ENCODE measurements around the gene OSBPL3.

The OSBPL3 gene

DNA sequence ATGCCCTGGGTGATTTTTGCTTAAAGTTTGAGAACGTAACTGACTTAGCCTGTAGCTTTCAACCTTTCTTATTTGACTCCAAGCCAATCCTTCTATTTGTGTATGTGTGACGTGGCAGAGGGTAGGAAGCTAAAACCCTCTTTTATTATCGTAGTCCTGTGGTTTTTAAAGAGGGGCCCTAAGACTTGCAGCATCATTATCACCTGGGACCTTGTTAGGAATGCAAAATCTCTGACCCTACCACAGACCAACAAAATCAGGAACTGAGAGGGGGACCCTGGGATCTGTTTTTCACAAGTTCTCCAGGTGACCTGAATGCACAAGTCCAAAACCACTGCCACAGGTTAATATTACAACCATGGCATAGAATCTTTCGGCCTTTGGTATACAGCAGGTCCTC, 80.1 kb downstream of the OSBPL3 start:
- H3K4me3 ChIP-seq (ENCODE audit: low read depth, low read length) = no peak overlapping the region

DNA sequence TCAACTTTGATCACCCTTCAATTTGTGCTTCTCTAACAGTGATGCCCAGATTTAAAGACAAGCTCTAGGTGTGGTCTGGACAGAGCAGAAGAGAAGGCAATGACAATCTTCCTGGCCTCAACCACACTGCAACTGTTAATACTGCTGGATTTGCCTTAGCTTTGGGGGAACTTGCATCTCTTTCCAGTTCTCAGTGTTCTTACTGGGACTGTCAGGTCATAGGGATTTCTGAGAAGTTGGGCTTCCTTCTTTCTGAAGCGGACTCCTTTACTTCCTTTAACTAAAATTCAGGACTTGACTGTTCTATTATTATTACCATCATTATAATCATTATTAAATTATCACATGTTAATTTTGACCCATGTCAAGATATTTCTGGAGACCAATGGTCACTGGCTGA, 80.8 kb downstream of the OSBPL3 start:
- H3K4me3 ChIP-seq (ENCODE audit: low read depth, low read length) = no peak overlapping the region

DNA sequence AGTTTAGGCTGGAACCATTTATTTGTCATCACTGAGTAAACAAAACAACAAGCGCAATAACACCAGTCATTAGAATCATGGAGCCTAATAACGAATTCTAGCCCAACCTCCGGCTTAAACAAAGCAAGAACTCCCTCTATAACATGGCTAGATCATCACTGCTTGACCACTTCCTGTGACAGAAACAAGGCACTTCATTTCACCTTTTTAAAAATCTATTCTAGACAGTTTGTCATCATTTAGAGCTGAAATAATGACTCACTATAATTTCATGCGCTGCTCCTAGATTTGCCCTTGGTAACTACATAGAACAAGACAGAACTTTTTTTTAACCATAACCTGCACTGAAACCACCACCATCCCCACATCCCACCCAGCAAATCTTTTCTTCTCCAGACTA, 81.3 kb downstream of the OSBPL3 start:
- H3K4me3 ChIP-seq (ENCODE audit: low read depth, low read length) = no peak overlapping the region

DNA sequence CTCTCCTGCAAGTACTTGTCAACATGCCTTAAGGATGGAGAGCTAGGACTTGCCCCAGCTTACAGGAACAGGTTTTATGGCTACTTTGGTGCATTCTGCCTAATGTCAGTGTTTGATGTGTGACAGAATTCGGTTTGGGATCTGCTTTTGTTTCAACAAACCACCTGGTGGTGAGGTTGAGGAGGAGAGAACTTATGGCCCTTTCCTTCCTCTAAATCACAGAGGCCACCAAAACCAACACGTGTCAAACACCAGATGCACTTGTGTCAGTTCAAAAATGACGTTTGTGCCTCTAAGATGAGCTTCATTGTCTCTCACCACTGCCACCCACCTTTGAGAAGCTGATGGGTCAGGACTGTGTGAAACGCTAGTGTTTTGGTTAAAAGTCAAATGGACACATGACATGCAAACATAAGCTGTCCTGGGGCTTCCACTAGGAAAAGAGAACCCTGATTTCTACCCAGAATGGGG, 83.9 kb downstream of the OSBPL3 start:
- no peak overlapping the region for H3K4me3 ChIP-seq (ENCODE audit: low read depth, low read length)

DNA sequence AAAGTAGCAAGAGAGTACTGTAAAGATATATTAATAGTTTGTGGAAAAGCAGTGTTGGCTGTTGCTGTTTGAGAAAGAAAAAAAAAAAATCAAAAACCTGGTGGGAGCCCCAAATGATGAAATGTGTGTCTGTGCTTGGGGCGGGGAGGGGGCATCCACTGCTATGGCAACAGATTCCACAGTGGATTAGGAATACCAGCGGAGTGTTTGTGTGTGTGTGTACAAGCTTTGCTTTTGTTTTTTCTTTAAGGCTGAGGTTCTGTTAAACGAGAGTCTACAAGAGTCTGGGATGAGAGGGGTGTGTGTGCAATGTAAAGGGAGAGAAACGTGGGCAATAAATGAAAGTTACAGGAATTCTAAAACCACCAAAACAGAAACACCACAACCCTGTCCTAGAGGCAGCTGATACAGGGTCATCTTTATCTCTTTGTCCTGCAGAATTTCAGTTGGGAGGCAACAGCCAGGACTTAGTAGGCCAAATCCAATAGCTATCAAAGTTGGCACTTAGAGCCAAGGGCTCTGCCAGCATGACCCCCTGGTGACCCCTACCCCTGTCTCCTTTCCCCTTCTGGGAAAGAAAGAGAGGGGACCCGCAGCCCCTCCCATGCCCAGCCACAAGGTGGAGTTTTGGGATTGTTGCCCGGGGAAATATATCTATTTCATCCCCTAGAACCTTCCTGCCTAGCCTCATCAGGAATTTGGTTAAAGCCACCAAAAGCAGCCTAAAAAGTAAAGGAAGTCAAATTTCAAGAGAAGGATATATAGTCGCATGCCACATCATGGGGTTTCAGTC, 85.4 kb downstream of the OSBPL3 start:
- H3K4me3 ChIP-seq (ENCODE audit: low read depth, low read length) = no peak overlapping the region

DNA sequence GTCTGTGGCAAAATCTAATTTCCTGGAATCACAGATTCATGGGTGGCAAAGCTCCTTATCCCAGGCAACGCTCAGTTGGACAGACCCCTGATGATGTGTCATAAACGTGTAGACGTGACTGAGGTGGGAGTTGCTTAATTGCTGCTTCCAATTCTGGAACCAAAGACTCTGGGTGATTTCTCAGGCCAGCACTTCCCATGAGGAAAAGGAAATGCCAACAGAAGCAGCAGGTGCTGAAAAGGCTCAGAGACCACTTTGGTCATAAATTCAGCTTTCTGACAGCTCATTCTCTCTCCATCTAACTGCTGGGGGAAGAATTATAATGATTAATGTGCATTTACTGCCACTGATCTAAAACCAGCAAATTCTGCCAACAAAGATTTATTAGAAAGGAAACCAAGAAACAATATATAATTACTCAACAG, 88.7 kb downstream of the OSBPL3 start:
- H3K4me3 ChIP-seq (ENCODE audit: low read depth, low read length) = no peak overlapping the region

DNA sequence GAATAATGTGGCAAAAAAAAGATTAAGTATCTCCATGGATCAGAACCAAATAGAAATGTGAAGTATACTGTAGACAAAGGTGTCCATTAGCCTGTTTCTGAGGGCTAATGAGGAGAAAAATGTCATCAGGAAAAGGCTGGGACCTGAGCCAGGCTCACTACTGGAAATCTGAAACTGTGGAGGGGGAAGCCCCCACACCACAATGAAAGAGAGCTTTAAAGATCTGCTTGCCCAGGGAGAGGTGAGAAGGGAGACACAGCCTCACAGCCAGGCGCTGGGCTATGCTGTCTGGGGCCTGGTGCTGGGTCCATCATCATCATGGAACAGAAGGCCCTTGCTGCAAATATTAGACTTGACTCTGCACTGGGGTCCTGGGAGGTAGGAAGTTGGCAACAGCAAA, 90.4 kb downstream of the OSBPL3 start:
- H3K4me3 ChIP-seq (ENCODE audit: low read depth, low read length) = no peak overlapping the region

DNA sequence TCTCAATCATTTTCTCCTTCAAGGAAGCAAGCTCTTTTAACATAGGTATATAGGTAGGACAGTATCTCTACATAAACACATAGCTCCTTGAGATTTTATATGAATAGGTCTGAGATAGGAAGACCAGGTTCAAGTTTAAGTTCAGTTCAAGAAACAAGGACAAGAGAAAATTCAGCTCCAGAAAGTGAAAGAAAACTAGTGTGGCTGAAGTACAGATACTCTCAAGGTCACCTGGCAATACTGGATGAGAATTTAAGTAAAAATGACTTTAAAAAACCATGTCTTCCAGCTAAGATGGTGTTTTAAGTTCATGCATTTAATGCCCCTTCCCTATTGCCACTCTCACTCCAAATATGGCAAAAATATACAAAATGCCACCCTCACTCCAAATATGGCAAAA, 91.3 kb downstream of the OSBPL3 start:
- H3K4me3 ChIP-seq (ENCODE audit: low read depth, low read length) = no peak overlapping the region

DNA sequence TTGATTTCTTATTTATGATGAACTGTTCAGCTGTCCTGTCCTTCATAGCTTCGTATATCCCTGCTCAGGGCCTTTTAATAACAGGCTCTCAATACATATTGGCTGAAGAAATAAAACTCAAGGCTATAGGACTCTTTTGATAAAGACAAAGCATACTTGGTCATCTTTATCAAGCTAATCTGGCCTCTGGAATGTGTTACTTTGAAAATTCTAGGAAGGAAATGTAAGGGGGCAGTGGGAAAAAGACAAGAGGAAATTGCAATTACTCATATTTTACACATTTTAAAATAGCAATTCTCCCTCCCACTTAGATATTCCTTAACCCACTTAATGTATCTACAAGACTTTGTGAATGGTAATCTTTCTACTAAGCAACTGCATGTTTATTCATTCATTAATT, 94.3 kb downstream of the OSBPL3 start:
- no peak overlapping the region for H3K4me3 ChIP-seq (ENCODE audit: low read depth, low read length)

DNA sequence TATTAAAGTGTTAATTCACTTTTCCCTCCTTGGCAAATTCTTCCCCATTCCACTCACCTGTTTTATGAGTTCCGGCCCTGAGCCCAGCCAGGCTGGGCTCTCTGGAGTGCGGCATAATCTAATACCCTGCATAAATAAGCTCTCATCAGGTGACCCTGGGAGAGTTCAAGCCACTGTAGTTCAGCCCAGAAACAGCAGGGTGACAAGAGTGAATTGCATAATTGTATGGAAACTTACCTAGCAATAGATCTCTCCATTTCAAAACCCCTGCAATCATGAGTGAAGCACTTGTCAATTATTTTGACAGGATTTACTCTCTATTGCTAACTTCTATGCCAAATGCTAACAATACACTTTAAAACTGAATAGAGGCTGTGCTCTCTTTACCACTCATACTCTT, 94.7 kb downstream of the OSBPL3 start:
- no peak overlapping the region for H3K4me3 ChIP-seq (ENCODE audit: low read depth, low read length)

DNA sequence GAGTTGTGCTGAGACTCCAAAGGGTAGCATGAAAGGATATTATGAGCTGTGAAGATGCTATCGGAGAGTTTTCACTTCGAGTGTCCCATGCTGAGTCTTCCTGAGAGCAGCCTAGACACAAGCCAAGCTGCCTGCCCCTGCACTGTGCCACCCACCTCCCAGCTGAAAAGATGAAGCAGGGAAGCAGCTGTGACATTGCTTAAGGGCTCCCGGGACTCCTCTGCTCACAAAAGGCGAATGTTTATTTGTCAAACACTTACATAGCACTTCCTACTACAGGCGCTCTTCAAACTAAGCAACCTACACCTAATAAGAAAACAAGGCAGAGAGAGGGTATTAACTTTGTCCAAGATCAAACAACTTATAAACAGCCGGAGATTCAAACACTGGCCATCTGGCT, 95.6 kb downstream of the OSBPL3 start:
- H3K4me3 ChIP-seq (ENCODE audit: low read depth, low read length) = no peak overlapping the region

DNA sequence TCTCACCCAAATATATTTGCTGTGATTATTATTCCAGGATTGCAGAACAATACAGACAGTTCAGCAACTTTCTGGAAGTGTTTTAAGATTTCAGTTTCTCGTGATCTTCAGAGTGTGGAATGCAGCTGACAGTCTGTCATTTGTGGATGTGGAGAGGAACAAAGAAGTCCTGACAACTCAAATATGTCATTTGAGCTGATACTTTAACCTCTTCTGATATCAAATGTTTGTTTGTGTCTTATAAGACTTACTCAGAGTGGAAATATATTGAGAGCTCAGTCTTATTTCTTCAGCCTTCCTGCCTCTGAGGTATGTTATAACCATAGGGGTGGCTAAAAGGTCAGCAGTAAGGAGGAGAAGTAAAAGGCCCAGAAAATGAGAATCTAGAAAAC, 96.4 kb downstream of the OSBPL3 start:
- H3K4me3 ChIP-seq (ENCODE audit: low read depth, low read length) = no peak overlapping the region

DNA sequence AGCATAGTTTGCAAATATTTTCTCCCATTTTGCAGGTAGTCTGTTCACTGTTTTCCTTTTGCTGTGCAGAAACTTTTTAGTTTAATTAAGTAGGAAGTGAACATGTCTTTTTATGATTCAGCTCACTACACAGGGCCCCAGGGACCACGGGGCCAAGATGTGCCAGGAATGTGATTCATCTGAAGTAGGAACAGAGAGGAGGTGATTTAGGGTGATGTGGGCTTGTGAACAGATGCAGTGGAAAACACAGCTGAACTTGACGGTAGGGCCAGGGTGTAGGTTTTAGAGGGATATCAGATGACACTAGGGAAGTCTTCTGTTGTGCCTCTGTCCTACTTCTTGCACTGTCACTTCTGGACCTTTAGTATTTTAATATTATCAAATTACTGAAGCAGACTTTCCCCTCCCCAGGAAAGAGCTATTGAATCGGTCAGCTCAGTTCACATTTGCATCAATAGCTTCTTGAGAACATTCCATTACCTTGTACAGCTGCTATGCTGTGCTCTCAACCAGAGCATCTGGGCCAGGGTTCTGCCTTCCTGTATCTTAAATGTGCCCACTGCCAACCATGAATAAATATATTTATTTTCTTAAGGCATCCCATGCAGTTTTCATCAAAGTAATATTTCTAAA, 96.9 kb downstream of the OSBPL3 start:
- H3K4me3 ChIP-seq (ENCODE audit: low read depth, low read length) = no peak overlapping the region

DNA sequence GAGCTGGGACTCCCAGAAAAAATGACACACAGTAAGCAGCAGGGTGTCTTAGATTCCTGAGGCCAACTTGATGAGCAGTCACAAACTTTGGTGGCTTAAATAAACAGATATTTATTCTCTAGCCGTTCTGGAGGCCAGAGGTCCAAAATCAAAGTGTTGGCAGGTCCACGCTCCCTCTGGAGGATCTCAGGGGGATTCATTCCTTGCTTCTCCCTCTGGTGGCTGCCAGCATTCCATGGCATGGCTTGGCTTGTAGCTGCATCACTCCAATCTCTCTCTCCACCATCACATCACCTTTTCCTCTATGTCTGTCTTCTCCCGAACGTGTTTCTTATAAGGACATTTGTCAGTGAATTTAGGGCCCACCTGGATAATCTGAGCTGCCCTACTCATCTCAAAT, 98.4 kb downstream of the OSBPL3 start:
- no peak overlapping the region for H3K4me3 ChIP-seq (ENCODE audit: low read depth, low read length)

DNA sequence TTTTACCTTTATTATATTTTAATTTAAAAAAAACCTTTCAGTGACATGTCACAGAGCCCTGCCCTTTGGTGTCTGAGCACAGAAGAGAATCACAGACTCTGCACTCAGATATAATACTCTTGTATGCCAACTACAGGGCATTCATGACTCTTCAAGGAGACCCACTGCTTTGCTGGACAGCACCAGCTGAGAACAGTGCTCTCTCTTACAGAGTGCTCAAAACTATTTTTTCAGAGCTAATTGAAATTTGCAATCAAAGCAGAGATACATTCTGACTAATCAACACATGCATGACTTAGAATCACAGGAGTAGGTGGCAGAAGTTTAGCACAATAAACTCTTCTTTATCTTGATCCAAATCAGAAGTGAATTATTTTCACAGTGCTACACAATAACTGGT, 99.1 kb downstream of the OSBPL3 start:
- no peak overlapping the region for H3K4me3 ChIP-seq (ENCODE audit: low read depth, low read length)

DNA sequence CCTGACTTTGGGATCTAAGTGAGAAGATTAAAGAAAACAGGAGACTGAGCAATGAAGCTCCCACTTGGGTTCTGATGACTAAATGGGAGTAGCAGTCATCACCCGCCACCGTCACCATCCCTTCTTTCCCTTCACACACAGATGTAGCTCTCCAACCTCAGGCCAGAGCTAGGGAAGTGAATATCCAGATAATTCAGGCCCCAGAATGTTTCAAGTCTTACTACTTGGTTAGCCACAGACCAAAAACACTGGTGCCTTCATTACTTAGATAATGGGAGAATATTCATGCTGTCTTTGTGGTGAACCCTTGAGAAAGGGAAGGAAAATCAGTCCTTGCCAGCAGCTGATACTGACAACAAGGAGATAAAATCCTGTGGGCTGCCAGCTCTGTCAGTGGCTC, 100.7 kb downstream of the OSBPL3 start:
- H3K4me3 ChIP-seq (ENCODE audit: low read depth, low read length) = no peak overlapping the region

DNA sequence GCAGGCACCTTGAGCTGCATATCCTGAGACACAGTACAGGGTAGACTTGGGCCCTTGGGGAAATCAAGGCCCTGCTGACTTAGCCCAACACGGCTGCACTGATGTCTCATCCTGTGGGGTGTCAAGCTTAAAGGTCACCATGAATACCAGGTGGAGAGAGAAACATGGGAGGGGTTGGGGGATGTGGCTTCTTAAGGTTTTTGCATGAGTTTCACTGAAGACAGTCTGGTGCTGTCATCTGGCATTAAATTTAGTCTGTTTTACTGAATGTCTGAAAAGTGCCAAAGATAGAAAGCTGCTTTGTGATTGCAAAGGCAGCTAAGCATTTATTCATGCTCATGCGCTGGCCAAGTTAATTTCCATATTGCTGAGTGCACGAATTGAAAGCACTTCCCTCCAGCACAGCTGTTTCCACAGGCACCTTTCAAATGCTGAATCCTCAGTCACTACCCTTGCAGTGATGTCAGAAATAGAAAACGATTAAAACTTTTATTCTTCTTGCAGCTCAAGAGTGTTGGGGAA, 102.1 kb downstream of the OSBPL3 start:
- H3K4me3 ChIP-seq (ENCODE audit: low read depth, low read length) = no peak overlapping the region

DNA sequence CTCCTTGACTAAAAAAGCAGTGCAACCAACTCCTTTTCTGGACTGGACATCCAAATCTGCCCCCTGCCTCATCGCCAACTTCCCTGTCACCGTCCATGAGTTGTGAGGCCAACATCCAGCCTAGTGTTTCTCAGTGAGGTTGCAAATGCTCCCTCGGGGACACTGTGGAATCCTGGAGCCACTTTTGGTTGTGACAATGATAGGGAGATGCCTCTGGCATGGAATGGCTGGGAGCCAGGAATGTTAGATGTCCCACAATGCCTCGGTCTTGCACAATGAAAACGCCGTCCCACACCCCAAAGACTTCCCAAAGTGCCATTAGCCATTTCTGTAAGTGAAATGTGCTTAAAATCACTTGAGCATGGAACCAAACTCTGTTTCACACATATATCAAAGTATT, 105.2 kb downstream of the OSBPL3 start:
- H3K4me3 ChIP-seq (ENCODE audit: low read depth, low read length) = no peak overlapping the region

DNA sequence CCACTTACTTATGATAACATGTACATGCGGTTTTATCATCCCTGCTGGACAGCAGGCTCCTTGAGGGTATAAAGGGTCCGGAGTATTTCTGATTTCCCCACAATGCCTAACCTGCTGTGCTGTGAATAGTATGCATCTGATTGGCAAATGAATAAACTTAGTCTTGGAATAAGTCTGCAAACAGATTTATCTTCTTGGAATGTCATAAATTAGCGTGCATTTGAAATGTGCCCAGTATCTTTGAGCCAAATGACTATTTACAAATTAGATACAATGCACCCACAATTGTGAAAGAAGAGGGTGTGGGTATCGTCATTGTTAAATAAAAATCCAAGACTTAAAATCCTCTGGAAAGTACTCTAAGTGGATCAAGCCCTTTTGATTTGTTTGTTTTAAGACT, 106.0 kb downstream of the OSBPL3 start:
- no peak overlapping the region for H3K4me3 ChIP-seq (ENCODE audit: low read depth, low read length)

DNA sequence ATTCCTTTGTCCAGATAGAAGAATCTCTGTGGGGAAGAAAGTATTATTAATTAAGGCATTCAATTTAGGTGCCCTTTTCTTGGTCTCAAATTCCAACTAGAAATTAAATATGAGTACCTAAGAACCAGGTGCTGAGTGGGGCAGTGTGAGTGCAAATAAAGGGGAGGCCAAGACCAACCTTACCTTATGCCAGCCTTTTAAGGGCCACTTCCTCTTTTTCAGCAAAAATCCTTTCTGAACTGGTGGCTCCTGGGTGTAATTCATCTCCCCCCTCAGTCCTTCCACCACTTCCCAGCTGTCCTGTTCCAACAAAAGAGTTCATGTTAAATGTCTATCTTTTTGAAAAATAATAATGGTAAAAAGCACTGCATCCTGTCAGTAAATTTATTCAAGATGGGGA, 108.2 kb downstream of the OSBPL3 start:
- no peak overlapping the region for H3K4me3 ChIP-seq (ENCODE audit: low read depth, low read length)

DNA sequence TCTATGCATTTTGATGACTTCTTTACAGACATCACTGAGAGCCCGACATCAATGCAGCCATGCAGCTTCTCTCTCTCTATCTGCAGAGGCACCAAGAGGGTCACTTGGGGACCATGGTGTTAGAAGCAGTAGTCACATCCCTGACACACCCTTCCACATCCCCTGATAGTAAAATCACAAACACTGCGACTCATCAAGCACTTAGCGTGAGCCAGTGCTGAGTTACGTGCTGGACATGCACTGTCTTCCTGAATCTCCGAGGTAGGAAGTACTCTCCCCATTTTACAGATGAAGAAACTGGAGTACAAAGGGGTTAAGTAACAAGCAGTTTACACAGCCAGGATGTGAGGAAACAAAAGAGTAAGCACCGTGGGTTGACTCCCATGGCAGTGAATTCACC, 109.2 kb downstream of the OSBPL3 start:
- H3K4me3 ChIP-seq (ENCODE audit: low read depth, low read length) = no peak overlapping the region

DNA sequence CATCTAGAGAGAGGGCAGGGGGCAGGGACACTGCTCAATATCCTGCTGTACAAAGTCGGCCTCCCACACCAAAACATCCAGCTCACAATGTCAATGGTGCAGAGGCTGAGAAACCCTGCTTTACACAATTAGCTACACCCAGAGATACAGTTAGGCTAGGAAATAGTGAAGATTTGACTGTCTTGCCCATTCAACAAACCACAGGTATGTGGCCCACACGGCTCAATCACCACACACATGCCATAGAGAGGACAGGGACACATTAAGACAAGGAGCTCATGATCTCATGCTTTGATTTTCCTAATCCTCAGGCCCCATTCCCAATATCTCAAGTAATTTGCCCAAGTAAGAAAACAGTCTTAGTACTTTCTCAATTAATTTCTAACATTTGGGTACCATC, 110.4 kb downstream of the OSBPL3 start:
- H3K4me3 ChIP-seq (ENCODE audit: low read depth, low read length) = no peak overlapping the region

Measured in iPS-11a (cell line).